ENCODE measurements around the gene KIF2A.

Gene KIF2A

DNA sequence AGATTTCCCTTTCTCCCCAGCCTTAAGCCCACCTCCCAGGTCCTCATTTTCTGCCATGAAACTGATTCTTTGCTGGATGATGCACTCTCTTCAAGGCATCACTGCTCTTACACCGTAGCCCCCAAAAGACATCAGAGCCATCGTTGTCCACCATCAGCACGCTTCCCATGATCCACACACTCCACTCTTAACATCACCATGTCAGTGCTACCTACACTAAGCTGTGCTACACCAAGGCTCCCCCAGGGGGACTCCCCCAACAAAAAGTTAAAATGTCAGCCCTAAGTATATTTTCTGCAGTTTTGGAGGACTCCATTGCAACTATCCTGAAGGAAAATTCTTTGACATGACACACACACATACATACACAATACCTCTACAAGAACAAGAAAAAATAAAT, 34.1 kb upstream of the KIF2A start:
- POLR2A ChIA-PET = no interaction called here
- CTCF ChIA-PET = no interaction called here
- TF ChIP-seq FOXM1 (IDR thresholded peaks at IDR 0.05; ENCODE audit: borderline replicate concordance) (no peak), ARNT (IDR thresholded peaks at IDR 0.05) (no peak), BHLHE40 (IDR thresholded peaks at IDR 0.05; ENCODE audit: borderline replicate concordance) (no peak), SP1 (IDR thresholded peaks at IDR 0.05) (no peak), LEF1 (IDR thresholded peaks at IDR 0.05; ENCODE audit: borderline replicate concordance) (no peak), NFRKB (IDR thresholded peaks at IDR 0.05) (no peak), TARDBP (IDR thresholded peaks at IDR 0.05) (no peak), FOXK2 (IDR thresholded peaks at IDR 0.05) (no peak), PKNOX1 (IDR thresholded peaks at IDR 0.05) (no peak), CTBP1 (IDR thresholded peaks at IDR 0.05; ENCODE audit: borderline replicate concordance) (no peak), FOXA1 (IDR thresholded peaks at IDR 0.05) (no peak), ELF4 (IDR thresholded peaks at IDR 0.05) (no peak)

GRCh38 chr5:62273687-62274086, 32.3 kb upstream of the KIF2A start:
- ChIA-PET CTCF (no interaction called here), POLR2A (no interaction called here)
- TF ChIP-seq FOXM1 (IDR thresholded peaks at IDR 0.05; ENCODE audit: borderline replicate concordance) (no peak), FOXK2 (IDR thresholded peaks at IDR 0.05) (no peak), ELF4 (IDR thresholded peaks at IDR 0.05) (no peak), FOXA1 (IDR thresholded peaks at IDR 0.05) (no peak), ZNF384 (IDR thresholded peaks at IDR 0.05) (no peak)
- no peak for DNase-seq (ENCODE audit: extremely low spot score)

More for the DNA sequence above, 34.1 kb upstream of the KIF2A start:
- DNase-seq (ENCODE audit: extremely low spot score) = no peak

DNA sequence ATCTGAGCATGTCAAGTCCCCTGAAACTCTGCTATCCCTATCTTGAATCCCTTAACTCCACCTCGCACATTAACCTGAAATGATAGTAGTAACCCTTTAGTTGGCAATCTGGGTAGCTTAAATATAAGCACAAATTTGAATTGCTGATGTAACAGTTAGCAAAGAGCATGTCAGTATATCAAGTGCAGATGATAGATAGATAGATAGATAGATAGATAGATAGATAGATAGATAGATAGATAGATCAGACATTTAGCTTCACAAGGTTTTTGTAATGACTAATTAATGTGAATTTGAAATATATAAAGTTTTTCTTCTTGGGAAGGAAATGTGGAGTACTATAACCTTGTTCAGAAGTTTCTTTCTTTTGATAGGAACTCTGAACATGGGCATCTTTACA, 30.4 kb upstream of the KIF2A start:
- no peak for TF ChIP-seq ELF4 (IDR thresholded peaks at IDR 0.05)
- TF ChIP-seq BHLHE40 (IDR thresholded peaks at IDR 0.05; ENCODE audit: borderline replicate concordance) = no peak
- no peak for TF ChIP-seq SUZ12 (IDR thresholded peaks at IDR 0.05)
- DNase-seq (ENCODE audit: extremely low spot score) = no peak
- POLR2A ChIA-PET = no interaction called here
- CTCF ChIA-PET = no interaction called here

GRCh38 chr5:62281411-62281810, 24.6 kb upstream of the KIF2A start:
- DNase-seq (ENCODE audit: extremely low spot score) = no peak
- ChIA-PET POLR2A (no interaction called here), CTCF (no interaction called here)
- no peak for TF ChIP-seq ARNT (IDR thresholded peaks at IDR 0.05)

GRCh38 chr5:62282064-62282463, 23.9 kb upstream of the KIF2A start:
- no peak for DNase-seq (ENCODE audit: extremely low spot score)
- CTCF ChIA-PET = no interaction called here
- TF ChIP-seq L3MBTL2 (conservative IDR thresholded peaks at IDR 0.05) (no peak), SP1 (IDR thresholded peaks at IDR 0.05) (no peak), HDGF (IDR thresholded peaks at IDR 0.05; ENCODE audit: borderline replicate concordance) (no peak), ARNT (IDR thresholded peaks at IDR 0.05) (no peak), FOXK2 (IDR thresholded peaks at IDR 0.05) (no peak), ZNF384 (IDR thresholded peaks at IDR 0.05) (no peak), LEF1 (IDR thresholded peaks at IDR 0.05; ENCODE audit: borderline replicate concordance) (no peak), PKNOX1 (IDR thresholded peaks at IDR 0.05) (no peak), BHLHE40 (IDR thresholded peaks at IDR 0.05; ENCODE audit: borderline replicate concordance) (no peak), NFRKB (IDR thresholded peaks at IDR 0.05) (no peak), FOXA1 (IDR thresholded peaks at IDR 0.05) (no peak), CTBP1 (IDR thresholded peaks at IDR 0.05; ENCODE audit: borderline replicate concordance) (no peak)
- POLR2A ChIA-PET = no interaction called here

DNA sequence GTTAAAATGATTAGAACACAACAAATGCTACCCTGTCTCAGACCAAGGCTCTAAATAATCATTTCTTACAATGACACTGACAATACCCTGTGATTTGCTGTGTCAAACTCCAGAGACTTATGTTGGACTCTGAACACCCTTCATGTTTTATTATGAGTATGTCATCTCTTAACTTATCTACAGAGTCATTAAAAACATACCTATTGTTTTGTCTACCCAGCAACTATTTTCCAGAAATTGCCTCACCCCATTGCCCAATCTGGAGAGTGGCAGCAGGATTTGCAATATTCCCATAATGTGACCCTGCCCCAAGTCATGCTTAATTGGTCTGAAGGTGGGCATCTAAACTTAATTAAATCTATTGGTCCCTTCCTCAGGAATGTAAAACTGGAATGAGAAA, 23.0 kb upstream of the KIF2A start:
- no peak for DNase-seq (ENCODE audit: extremely low spot score)
- ChIA-PET POLR2A (no interaction called here), CTCF (no interaction called here)
- no peak for TF ChIP-seq CTBP1 (IDR thresholded peaks at IDR 0.05; ENCODE audit: borderline replicate concordance)
- no peak for TF ChIP-seq L3MBTL2 (conservative IDR thresholded peaks at IDR 0.05)
- TF ChIP-seq FOXA1 (IDR thresholded peaks at IDR 0.05) = no peak
- TF ChIP-seq LEF1 (IDR thresholded peaks at IDR 0.05; ENCODE audit: borderline replicate concordance) = no peak
- TF ChIP-seq FOXM1 (IDR thresholded peaks at IDR 0.05; ENCODE audit: borderline replicate concordance) = no peak
- no peak for TF ChIP-seq TARDBP (IDR thresholded peaks at IDR 0.05)
- no peak for TF ChIP-seq PKNOX1 (IDR thresholded peaks at IDR 0.05)
- TF ChIP-seq BHLHE40 (IDR thresholded peaks at IDR 0.05; ENCODE audit: borderline replicate concordance) = no peak
- no peak for TF ChIP-seq SUZ12 (IDR thresholded peaks at IDR 0.05)
- no peak for TF ChIP-seq SP1 (IDR thresholded peaks at IDR 0.05)
- TF ChIP-seq FOXK2 (IDR thresholded peaks at IDR 0.05) = no peak
- TF ChIP-seq ELF4 (IDR thresholded peaks at IDR 0.05) = no peak
- no peak for TF ChIP-seq HDGF (IDR thresholded peaks at IDR 0.05; ENCODE audit: borderline replicate concordance)
- no peak for TF ChIP-seq NFRKB (IDR thresholded peaks at IDR 0.05)

- POLR2A ChIA-PET = no interaction called here
- CTCF ChIA-PET = no interaction called here
- DNase-seq (ENCODE audit: extremely low spot score) = no peak
- no peak for TF ChIP-seq NFRKB (IDR thresholded peaks at IDR 0.05)
- no peak for TF ChIP-seq BHLHE40 (IDR thresholded peaks at IDR 0.05; ENCODE audit: borderline replicate concordance)
- no peak for TF ChIP-seq FOXK2 (IDR thresholded peaks at IDR 0.05)
- TF ChIP-seq ZNF384 (IDR thresholded peaks at IDR 0.05) = no peak
- no peak for TF ChIP-seq SUZ12 (IDR thresholded peaks at IDR 0.05)
- no peak for TF ChIP-seq CTBP1 (IDR thresholded peaks at IDR 0.05; ENCODE audit: borderline replicate concordance)
- no peak for TF ChIP-seq ELF4 (IDR thresholded peaks at IDR 0.05)
- TF ChIP-seq HDGF (IDR thresholded peaks at IDR 0.05; ENCODE audit: borderline replicate concordance) = no peak
- no peak for TF ChIP-seq LEF1 (IDR thresholded peaks at IDR 0.05; ENCODE audit: borderline replicate concordance)
- TF ChIP-seq ARNT (IDR thresholded peaks at IDR 0.05) = no peak
- no peak for TF ChIP-seq FOXM1 (IDR thresholded peaks at IDR 0.05; ENCODE audit: borderline replicate concordance)
- TF ChIP-seq TARDBP (IDR thresholded peaks at IDR 0.05) = no peak
Observed at GRCh38 chr5:62283861-62284260, 22.1 kb upstream of the KIF2A start.
